BLaER1 (cell line): ENCODE results near the gene CFAP97D1.

ENCODE experiments used
- H3K27ac ChIP-seq: shearing (Covaris generic); formaldehyde crosslinking; 2 replicates; pipeline ENCODE4 v1.8.1; 2022
- H3K27me3 ChIP-seq: shearing (Covaris generic); formaldehyde crosslinking; 2 replicates; pipeline ENCODE4 v1.8.1; 2022
- H3K36me3 ChIP-seq: shearing (Covaris generic); formaldehyde crosslinking; 2 replicates; pipeline ENCODE4 v1.8.1; 2022
- H3K4me1 ChIP-seq: shearing (Covaris generic); formaldehyde crosslinking; 2 replicates; pipeline ENCODE4 v1.8.1; 2022
- H3K4me2 ChIP-seq: shearing (Covaris generic); formaldehyde crosslinking; 2 replicates; pipeline ENCODE4 v1.8.1; 2022
- H3K4me3 ChIP-seq: shearing (Covaris generic); formaldehyde crosslinking; 2 replicates; pipeline ENCODE4 v1.8.1; 2022
- H3K9ac ChIP-seq: shearing (Covaris generic); formaldehyde crosslinking; 2 replicates; pipeline ENCODE4 v1.8.1; 2022
- H3K9me3 ChIP-seq: shearing (Covaris generic); formaldehyde crosslinking; 2 replicates; pipeline ENCODE4 v1.8.1; 2022
- H4K20me1 ChIP-seq: shearing (Covaris generic); formaldehyde crosslinking; 2 replicates; pipeline ENCODE4 v1.8.1; 2022
- Cebpa-rat ChIP-seq: shearing (Covaris generic); IDR thresholded peaks from 2 replicates; pipeline ENCODE4 v1.8.1; 2022

CFAP97D1 gene

DNA sequence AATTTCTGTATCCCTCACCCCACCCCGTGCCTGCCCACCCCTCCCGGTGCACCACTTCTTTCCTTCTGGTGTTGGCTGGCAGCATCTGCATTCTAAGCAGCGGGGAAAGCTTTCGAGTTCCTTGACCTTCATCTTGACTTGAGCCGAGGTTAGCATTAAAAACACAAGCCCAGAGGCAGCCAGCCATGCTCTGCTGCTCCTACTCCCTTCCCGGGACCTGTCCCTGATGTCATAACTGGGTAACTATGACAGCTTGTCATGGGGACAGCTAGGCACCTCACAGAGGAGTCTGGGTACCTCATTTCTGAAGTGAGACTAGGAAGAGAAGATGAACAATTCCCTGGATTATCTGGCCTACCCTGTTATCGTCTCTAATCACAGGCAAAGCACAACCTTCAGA is at the start of gene CFAP97D1:
Gene CFAP97D1, plus strand, starts transcription at position 301 of the 400 bp plus-strand sequence. Its CDS starts 28 bp downstream, at position 329.
- Histone ChIP-seq H3K27ac (no peak within 1 kb of the TSS), H3K4me1 (peaks cover 16% of the 10 kb centered on the region), H3K4me3 (peak within 1 kb of the TSS; percentile 94), H3K4me2 (peak within 1 kb of the TSS; percentile 99), H3K27me3 (peaks cover 16% of the 10 kb centered on the region), H3K36me3 (peaks cover 2% of the 10 kb centered on the region; the same call in 1 of the 2 replicates), H4K20me1 (no peaks in the 10 kb centered on the region), H3K9ac (peak within 1 kb of the TSS; percentile 84), H3K9me3 (no peaks in the 10 kb centered on the region)
- TF ChIP-seq Cebpa-rat: no peak

- H3K9me3 ChIP-seq: peaks cover 14% of the 10 kb centered on the region; the same call in 1 of the 2 replicates
- H3K4me1 ChIP-seq: no peaks in the 10 kb centered on the region
- H3K36me3 ChIP-seq: no peaks in the 10 kb centered on the region
- no peaks in the 10 kb centered on the region for H4K20me1 ChIP-seq
- no peak overlapping the region for H3K9ac ChIP-seq
- no peak overlapping the region for H3K4me2 ChIP-seq
- H3K4me3 ChIP-seq: no peak overlapping the region
- no peak for TF ChIP-seq Cebpa-rat
- no peaks in the 10 kb centered on the region for H3K27me3 ChIP-seq
- no peak overlapping the region for H3K27ac ChIP-seq
Measured at GRCh38 chr17:43732958-43733357, 47.3 kb upstream of the CFAP97D1 start.

- no peak for TF ChIP-seq Cebpa-rat
- Histone ChIP-seq H3K4me3 (no peak overlapping the region), H3K9me3 (peaks cover 14% of the 10 kb centered on the region; the same call in 1 of the 2 replicates), H3K4me2 (no peak overlapping the region), H3K9ac (no peak overlapping the region), H3K4me1 (no peaks in the 10 kb centered on the region), H3K27ac (no peak overlapping the region), H4K20me1 (no peaks in the 10 kb centered on the region), H3K36me3 (no peaks in the 10 kb centered on the region), H3K27me3 (no peaks in the 10 kb centered on the region)
Measured at GRCh38 chr17:43733956-43734355, 46.3 kb upstream of the CFAP97D1 start.

- Histone ChIP-seq H3K27ac (no peak overlapping the region), H3K36me3 (no peaks in the 10 kb centered on the region), H3K4me2 (no peak overlapping the region), H4K20me1 (no peaks in the 10 kb centered on the region), H3K9ac (no peak overlapping the region), H3K4me3 (no peak overlapping the region), H3K27me3 (no peaks in the 10 kb centered on the region), H3K4me1 (no peaks in the 10 kb centered on the region), H3K9me3 (peaks cover 14% of the 10 kb centered on the region; the same call in 1 of the 2 replicates)
- TF ChIP-seq Cebpa-rat: no peak
Measured at GRCh38 chr17:43734376-43734775, 45.9 kb upstream of the CFAP97D1 start.

GRCh38 chr17:43736389-43736788 is 43.8 kb upstream of the CFAP97D1 start:
- no peak for TF ChIP-seq Cebpa-rat
- Histone ChIP-seq H4K20me1 (no peaks in the 10 kb centered on the region), H3K4me1 (0 out of 2 replicates have a peak, but pooled peaks cover 5% of the 10 kb centered on the region), H3K27me3 (no peaks in the 10 kb centered on the region), H3K9me3 (peaks cover 14% of the 10 kb centered on the region; the same call in 1 of the 2 replicates), H3K4me3 (no peak overlapping the region), H3K27ac (no peak overlapping the region), H3K36me3 (no peaks in the 10 kb centered on the region), H3K9ac (no peak overlapping the region), H3K4me2 (no peak overlapping the region)

DNA sequence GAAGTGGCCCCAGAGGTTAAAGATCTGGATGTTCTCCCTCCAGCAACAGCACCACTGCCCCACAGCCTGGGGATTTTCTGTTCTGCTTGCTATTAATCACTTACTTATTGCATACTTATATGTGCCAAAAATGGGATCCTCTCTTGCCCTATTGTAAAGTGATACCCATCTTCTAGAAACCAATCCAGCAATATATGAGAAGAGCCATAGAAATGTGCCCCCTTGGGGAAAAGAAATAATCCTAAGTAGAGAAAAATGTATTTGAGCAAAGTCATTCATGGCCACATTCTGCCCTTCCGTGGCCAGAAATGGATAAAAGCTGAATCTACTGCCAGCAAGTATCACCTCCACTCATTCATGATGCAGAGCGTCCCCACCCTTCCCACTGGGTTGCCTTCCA is 42.5 kb upstream of the CFAP97D1 start:
- TF ChIP-seq Cebpa-rat: no peak
- H3K4me3 ChIP-seq: no peak overlapping the region
- H4K20me1 ChIP-seq: no peaks in the 10 kb centered on the region
- H3K36me3 ChIP-seq: no peaks in the 10 kb centered on the region
- no peak overlapping the region for H3K27ac ChIP-seq
- H3K9ac ChIP-seq: no peak overlapping the region
- H3K4me2 ChIP-seq: no peak overlapping the region
- H3K27me3 ChIP-seq: no peaks in the 10 kb centered on the region
- H3K4me1 ChIP-seq: peaks cover 18% of the 10 kb centered on the region
- H3K9me3 ChIP-seq: peaks cover 18% of the 10 kb centered on the region; the same call in 1 of the 2 replicates

DNA sequence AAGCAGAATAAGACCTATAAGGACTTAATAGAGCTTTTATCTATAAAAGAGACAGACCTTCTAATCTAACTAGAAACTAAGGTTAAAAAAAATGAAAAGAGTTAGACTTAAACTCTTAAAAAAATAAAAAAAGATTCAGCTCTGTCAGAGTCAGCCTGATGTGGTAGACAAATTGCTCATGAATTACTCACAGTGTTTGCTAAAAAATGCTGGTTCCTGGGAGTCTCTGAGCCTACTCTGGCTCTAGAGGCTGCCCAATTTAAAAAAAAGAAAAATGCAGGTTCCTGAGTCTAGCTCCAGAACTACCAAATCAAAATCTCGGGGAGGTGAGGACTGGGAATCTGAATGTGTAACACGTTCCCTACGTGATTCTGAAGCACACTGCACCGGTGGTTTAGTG is 39.7 kb upstream of the CFAP97D1 start:
- Histone ChIP-seq H4K20me1 (peaks cover 6% of the 10 kb centered on the region; the same call in 1 of the 2 replicates), H3K4me1 (peaks cover 46% of the 10 kb centered on the region), H3K36me3 (no peaks in the 10 kb centered on the region), H3K27ac (no peak overlapping the region), H3K27me3 (0 out of 2 replicates have a peak, but pooled peaks cover 5% of the 10 kb centered on the region), H3K9me3 (peaks cover 8% of the 10 kb centered on the region; the same call in 1 of the 2 replicates), H3K4me2 (no peak overlapping the region), H3K4me3 (no peak overlapping the region), H3K9ac (no peak overlapping the region)
- TF ChIP-seq Cebpa-rat: no peak

GRCh38 chr17:43741636-43742035 is 38.6 kb upstream of the CFAP97D1 start:
- H3K27me3 ChIP-seq: 0 out of 2 replicates have a peak, but pooled peaks cover 5% of the 10 kb centered on the region
- no peaks in the 10 kb centered on the region for H3K36me3 ChIP-seq
- no peak overlapping the region for H3K4me3 ChIP-seq
- H3K9ac ChIP-seq: no peak overlapping the region
- peaks cover 57% of the 10 kb centered on the region for H3K4me1 ChIP-seq
- no peak overlapping the region for H3K4me2 ChIP-seq
- H3K27ac ChIP-seq: no peak overlapping the region
- TF ChIP-seq Cebpa-rat: no peak
- H3K9me3 ChIP-seq: peaks cover 8% of the 10 kb centered on the region; the same call in 1 of the 2 replicates
- H4K20me1 ChIP-seq: peaks cover 7% of the 10 kb centered on the region; the same call in 1 of the 2 replicates

DNA sequence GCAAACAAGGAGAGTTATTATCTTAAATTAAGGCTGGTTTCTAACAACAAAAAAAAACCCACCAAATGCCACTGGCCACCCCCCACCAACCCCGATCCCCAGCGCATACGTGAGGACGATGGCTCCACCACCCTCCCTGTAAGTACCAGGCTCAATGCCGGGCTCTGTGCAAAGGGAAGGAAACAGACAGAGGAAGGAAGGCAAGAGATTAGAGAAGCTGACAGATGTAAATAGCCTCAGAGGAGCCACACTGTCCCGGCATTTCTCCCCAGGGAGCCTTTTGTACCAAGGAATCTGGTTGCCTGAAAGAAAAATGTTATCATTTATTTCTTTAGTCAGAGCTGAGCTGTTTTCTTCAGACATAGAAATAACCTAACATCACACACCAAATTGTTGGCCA is 34.7 kb upstream of the CFAP97D1 start:
- no peak for TF ChIP-seq Cebpa-rat
- H4K20me1 ChIP-seq: peaks cover 7% of the 10 kb centered on the region; the same call in 1 of the 2 replicates
- H3K36me3 ChIP-seq: no peaks in the 10 kb centered on the region
- no peak overlapping the region for H3K27ac ChIP-seq
- peak overlapping the region; percentile 25; the same call in 1 of the 2 replicates for H3K4me3 ChIP-seq
- 0 out of 2 replicates have a peak overlapping the region, but pooled peaks have one; percentile 24 for H3K9ac ChIP-seq
- H3K4me2 ChIP-seq: peak overlapping the region; percentile 86
- peaks cover 74% of the 10 kb centered on the region for H3K4me1 ChIP-seq
- 0 out of 2 replicates have a peak, but pooled peaks cover 8% of the 10 kb centered on the region for H3K27me3 ChIP-seq
- H3K9me3 ChIP-seq: peaks cover 8% of the 10 kb centered on the region; the same call in 1 of the 2 replicates

GRCh38 chr17:43750153-43750552 is 30.1 kb upstream of the CFAP97D1 start:
- peaks cover 18% of the 10 kb centered on the region; the same call in 1 of the 2 replicates for H4K20me1 ChIP-seq
- TF ChIP-seq Cebpa-rat: no peak
- no peak overlapping the region for H3K9ac ChIP-seq
- no peaks in the 10 kb centered on the region for H3K9me3 ChIP-seq
- peaks cover 30% of the 10 kb centered on the region for H3K27me3 ChIP-seq
- H3K27ac ChIP-seq: no peak overlapping the region
- H3K4me2 ChIP-seq: peak overlapping the region; percentile 56
- no peaks in the 10 kb centered on the region for H3K36me3 ChIP-seq
- H3K4me1 ChIP-seq: peaks cover 53% of the 10 kb centered on the region
- no peak overlapping the region for H3K4me3 ChIP-seq
